Ishikawa (cell line): ENCODE measurements around the gene COG5.

Experiments
- CEBPB ChIP-seq: IDR thresholded peaks from 2 replicates; pipeline ENCODE4 v1.6.1; 2012
- CREB1 ChIP-seq: IDR thresholded peaks from 2 replicates; pipeline ENCODE4 v1.6.1; 2012; ENCODE audit warnings: low read depth
- EGR1 ChIP-seq: IDR thresholded peaks from 2 replicates; pipeline ENCODE4 v1.6.1; 2012
- EP300 ChIP-seq: IDR thresholded peaks from 2 replicates; pipeline ENCODE4 v1.6.1; 2012; ENCODE audit warnings: borderline replicate concordance
- FOXM1 ChIP-seq: IDR thresholded peaks from 2 replicates; pipeline ENCODE4 v1.6.1; 2012; ENCODE audit warnings: low read depth, borderline replicate concordance
- MAX ChIP-seq: IDR thresholded peaks from 2 replicates; pipeline ENCODE4 v1.6.1; 2012
- NFIC ChIP-seq: IDR thresholded peaks from 2 replicates; pipeline ENCODE4 v1.6.1; 2012
- RAD21 ChIP-seq: IDR thresholded peaks from 2 replicates; pipeline ENCODE4 v1.6.1; 2012; ENCODE audit warnings: low read depth
- REST ChIP-seq: IDR thresholded peaks from 2 replicates; pipeline ENCODE4 v1.6.1; 2012; ENCODE audit warnings: low read depth, mild to moderate bottlenecking
- TAF1 ChIP-seq: IDR thresholded peaks from 2 replicates; pipeline ENCODE4 v1.6.1; 2012; ENCODE audit warnings: low read depth, mild to moderate bottlenecking
- TCF12 ChIP-seq: IDR thresholded peaks from 2 replicates; pipeline ENCODE4 v1.6.1; 2012; ENCODE audit warnings: low read depth
- TEAD4 ChIP-seq: IDR thresholded peaks from 2 replicates; pipeline ENCODE4 v1.6.1; 2012
- YY1 ChIP-seq: IDR thresholded peaks from 2 replicates; pipeline ENCODE4 v1.6.1; 2012; ENCODE audit warnings: low read depth
- ZBTB7A ChIP-seq: IDR thresholded peaks from 2 replicates; pipeline ENCODE4 v1.6.1; 2012; ENCODE audit warnings: low read depth

DNA sequence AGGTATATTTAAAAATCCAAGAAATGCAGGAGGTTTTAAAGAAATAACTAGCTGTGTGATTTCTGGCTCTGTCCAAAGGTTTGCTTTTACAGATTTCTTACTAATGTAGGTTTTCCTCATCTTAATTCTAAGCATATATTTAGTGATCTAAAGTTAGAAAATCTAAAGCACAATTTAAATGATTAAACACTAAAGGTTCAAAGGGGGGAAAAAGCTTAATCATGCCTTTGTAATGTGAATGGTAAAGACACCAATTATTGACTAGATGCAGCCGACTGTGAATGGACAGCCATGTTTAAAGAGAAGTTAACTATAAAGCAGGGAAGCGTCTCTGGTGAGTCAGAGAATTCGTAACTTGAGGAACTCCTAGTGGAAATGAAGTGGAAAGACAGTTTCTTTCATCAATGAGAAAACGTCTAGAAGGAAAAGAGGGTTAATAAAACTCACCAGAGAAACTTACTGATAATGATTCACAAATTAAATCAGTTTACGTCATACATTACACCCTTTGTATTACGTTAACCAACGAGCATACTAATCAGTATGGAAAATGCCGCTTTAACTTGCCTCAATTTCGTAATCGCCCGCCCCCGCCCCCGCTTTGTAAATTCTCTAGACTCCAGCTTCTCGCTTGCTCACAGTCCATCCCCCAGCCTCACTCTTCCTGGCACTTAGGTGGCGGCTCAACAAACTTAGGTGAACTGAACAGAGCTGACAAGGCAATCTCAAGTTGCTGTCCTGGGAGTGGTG, 396.1 kb downstream of the COG5 start:
- TF ChIP-seq MAX (no peak), ZBTB7A (no peak), YY1 (peak; percentile 62; the same call in 1 of the 2 replicates), RAD21 (peak; percentile 24; the same call in 1 of the 2 replicates), CEBPB (peak; percentile 82), TAF1 (no peak), TEAD4 (no peak), EGR1 (no peak; the same call in 1 of the 2 replicates), TCF12 (no peak), EP300 (no peak), REST (no peak), NFIC (no peak), FOXM1 (no peak), CREB1 (no peak)
